ENCODE results near the gene LIPE. TPM values are rescaled to one million over a fixed set of nuclear protein-coding genes. Genes with fewer than 3 reads are reported as not detected.
A peak's percentile ranks its signal among the peaks of the same experiment; 100 is the strongest.
"Not testable (repeated sequence)": the region's sequence is repeated elsewhere in the genome, so short reads cannot be mapped to it uniquely, and the experiment has no call there.

LIPE gene
- total RNA-seq, 1 experiment from 2014 or later, result 7.9 TPM

DNA sequence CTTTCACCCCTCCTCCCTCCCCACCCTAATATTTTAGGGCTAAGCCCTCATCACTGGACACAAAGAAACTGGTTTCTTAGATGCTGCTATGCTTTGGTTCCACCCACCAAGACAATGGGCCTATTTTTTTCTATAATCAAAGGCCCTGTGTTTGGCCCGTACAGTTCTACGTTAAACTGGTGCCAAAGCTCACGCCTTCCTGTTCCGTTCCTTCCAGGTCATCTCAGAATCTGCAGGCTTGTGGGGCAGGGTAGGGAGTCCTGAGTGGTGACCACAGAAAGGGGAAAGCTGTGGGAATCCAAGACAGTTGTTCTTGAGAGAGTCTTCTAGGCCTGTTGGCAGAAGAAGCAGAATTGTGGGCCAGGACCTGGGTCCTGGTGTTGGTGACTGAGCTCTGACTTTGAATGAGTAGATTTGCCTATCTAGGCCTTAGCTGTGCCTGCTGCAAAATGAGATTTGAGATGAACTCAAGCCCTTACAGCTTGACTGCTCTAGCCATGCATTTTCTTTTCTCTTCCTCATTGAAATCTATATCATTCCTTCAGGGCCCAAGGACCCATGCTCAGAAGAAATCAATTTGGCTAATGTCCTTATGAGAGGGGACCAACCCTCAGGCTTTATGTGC, 34.6 kb upstream of the LIPE start:
- H3K9me3 ChIP-seq (replicated peaks), result no peaks in the 10 kb centered on the region
- no peaks in the 10 kb centered on the region for H3K36me3 ChIP-seq
- H3K4me1 ChIP-seq (replicated peaks), result no peaks in the 10 kb centered on the region
- H3K4me3 ChIP-seq, result no peak overlapping the region
- no peaks in the 10 kb centered on the region for H3K27me3 ChIP-seq (replicated peaks)
- no peak for DNase-seq (ENCODE audit: low read depth in 1 of 2, low spot score in 2 of 2)
- H3K27ac ChIP-seq, result no peak overlapping the region

DNA sequence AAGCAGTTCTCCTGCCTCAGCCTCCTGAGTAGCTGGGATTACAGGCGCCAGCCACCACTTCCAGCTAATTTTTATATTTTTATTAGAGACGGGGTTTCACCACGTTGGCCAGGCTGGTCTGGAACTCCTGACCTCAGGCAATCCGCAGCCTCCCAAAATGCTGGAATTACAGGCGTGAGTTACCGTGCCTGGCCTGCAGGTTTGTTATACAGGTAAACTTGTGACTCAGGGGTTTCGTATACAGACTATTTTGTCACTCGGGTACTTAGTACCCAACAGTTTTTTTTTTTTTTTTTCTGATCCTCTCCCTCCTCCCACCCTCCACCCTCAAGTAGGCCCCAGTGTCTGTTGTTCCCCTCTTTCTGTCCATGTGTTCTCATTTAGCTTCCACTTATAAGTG, 34.0 kb upstream of the LIPE start:
- not testable (repeated sequence) for H3K27ac ChIP-seq; H3K4me3 ChIP-seq; DNase-seq (ENCODE audit: low read depth in 1 of 2, low spot score in 2 of 2); H3K27me3 ChIP-seq (replicated peaks); H3K9me3 ChIP-seq (replicated peaks); H3K4me1 ChIP-seq (replicated peaks); H3K36me3 ChIP-seq

- H3K9me3 ChIP-seq (replicated peaks), result no peaks in the 10 kb centered on the region
- no peak for DNase-seq (ENCODE audit: low read depth in 1 of 2, low spot score in 2 of 2)
- H3K27me3 ChIP-seq (replicated peaks), result peaks cover under 1% of the 10 kb centered on the region; the same call in 1 of the 2 replicates
- no peak overlapping the region for H3K27ac ChIP-seq
- H3K4me3 ChIP-seq, result no peak overlapping the region
- H3K4me1 ChIP-seq (replicated peaks), result no peaks in the 10 kb centered on the region
- no peaks in the 10 kb centered on the region for H3K36me3 ChIP-seq
These were observed 32.7 kb upstream of the LIPE start for GRCh38 chr19:42459926-42460325.

DNA sequence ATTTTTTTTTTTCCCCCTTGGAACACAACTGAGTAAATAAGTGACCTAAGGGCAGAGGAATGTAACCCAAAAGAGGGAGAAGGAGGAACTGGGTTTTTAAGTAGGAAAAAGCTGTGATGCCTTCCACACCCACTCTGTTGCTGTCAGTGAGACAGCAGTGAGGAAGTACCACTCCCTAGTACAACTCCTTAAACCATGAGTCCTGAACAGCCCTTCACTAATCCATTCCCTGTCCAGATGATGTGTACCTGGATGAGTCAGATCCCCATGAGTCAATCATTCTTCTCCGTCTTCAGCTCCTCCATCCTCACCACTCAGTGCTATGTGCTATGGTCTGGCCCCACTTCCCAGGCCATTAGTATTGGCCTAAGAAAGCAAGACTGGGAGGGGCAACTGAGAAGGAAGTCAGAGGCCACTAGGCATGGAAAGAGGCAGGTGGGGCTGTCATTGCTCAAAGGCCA, 28.5 kb upstream of the LIPE start:
- H3K36me3 ChIP-seq, result no peaks in the 10 kb centered on the region
- H3K4me3 ChIP-seq, result no peak overlapping the region
- H3K27ac ChIP-seq, result no peak overlapping the region
- H3K27me3 ChIP-seq (replicated peaks), result peaks cover 14% of the 10 kb centered on the region
- H3K4me1 ChIP-seq (replicated peaks), result no peaks in the 10 kb centered on the region
- no peaks in the 10 kb centered on the region for H3K9me3 ChIP-seq (replicated peaks)
- no peak for DNase-seq (ENCODE audit: low read depth in 1 of 2, low spot score in 2 of 2)

DNA sequence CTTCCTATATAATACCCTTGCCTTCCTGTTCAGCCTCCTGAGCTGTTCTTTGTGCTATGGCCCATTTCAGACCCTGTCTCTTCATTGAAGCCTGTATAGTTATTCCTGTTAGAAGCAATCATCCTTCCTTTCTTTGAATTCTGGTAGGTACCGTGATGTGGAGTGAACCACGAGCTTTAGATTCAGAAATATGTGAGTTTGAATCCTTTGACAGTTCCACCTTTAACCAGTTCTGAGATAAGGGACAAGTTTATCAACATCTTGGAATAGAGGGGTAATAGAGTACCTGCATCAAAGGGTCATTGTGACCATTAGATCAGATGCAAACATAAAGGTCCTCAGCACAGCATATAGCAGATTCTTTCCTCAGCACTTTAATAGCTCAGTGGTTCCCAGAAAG, 27.9 kb upstream of the LIPE start:
- DNase-seq (ENCODE audit: low read depth in 1 of 2, low spot score in 2 of 2), result no peak
- no peaks in the 10 kb centered on the region for H3K9me3 ChIP-seq (replicated peaks)
- H3K4me1 ChIP-seq (replicated peaks), result no peaks in the 10 kb centered on the region
- peaks cover 14% of the 10 kb centered on the region for H3K27me3 ChIP-seq (replicated peaks)
- no peak overlapping the region for H3K4me3 ChIP-seq
- no peaks in the 10 kb centered on the region for H3K36me3 ChIP-seq
- H3K27ac ChIP-seq, result no peak overlapping the region

GRCh38 chr19:42452590-42452989, 25.4 kb upstream of the LIPE start:
- Histone ChIP-seq H3K27me3 (replicated peaks) (peaks cover 14% of the 10 kb centered on the region), H3K27ac (no peak overlapping the region), H3K4me1 (replicated peaks) (no peaks in the 10 kb centered on the region), H3K9me3 (replicated peaks) (no peaks in the 10 kb centered on the region), H3K4me3 (no peak overlapping the region), H3K36me3 (no peaks in the 10 kb centered on the region)
- DNase-seq (ENCODE audit: low read depth in 1 of 2, low spot score in 2 of 2), result no peak

- Histone ChIP-seq H3K9me3 (replicated peaks) (no peaks in the 10 kb centered on the region), H3K27me3 (replicated peaks) (peaks cover 16% of the 10 kb centered on the region), H3K4me1 (replicated peaks) (no peaks in the 10 kb centered on the region), H3K36me3 (no peaks in the 10 kb centered on the region), H3K27ac (no peak overlapping the region), H3K4me3 (no peak overlapping the region)
- DNase-seq (ENCODE audit: low read depth in 1 of 2, low spot score in 2 of 2), result peak; percentile 55 to 65
These were observed 23.2 kb upstream of the LIPE start for GRCh38 chr19:42450314-42450934.

GRCh38 chr19:42448306-42448705, 21.1 kb upstream of the LIPE start:
- H3K27ac ChIP-seq; H3K36me3 ChIP-seq; H3K9me3 ChIP-seq (replicated peaks); H3K4me3 ChIP-seq; H3K4me1 ChIP-seq (replicated peaks); DNase-seq (ENCODE audit: low read depth in 1 of 2, low spot score in 2 of 2); H3K27me3 ChIP-seq (replicated peaks): not testable (repeated sequence)

DNA sequence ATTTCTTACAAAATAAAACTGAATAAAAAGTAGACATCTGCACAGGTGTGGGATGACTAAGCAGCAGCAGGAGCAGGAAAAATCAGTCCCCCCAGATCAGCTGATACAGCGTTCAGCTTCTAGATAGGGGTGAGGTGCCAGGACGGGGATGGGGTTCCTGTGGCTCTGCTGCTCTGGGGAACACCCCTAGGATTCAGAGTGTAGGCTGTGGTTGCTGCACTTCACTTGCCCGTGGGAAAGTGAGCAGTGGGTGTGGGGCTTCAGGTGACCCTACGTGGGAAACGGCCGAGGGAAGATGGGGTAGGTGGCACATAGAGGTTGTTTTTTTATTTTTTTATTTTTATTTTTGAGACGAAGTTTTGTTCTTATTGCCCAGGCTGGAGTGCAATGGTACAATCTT, 18.8 kb upstream of the LIPE start:
- Histone ChIP-seq H3K27me3 (replicated peaks) (0 out of 2 replicates have a peak, but pooled peaks cover 3% of the 10 kb centered on the region), H3K4me3 (no peak overlapping the region), H3K4me1 (replicated peaks) (no peaks in the 10 kb centered on the region), H3K9me3 (replicated peaks) (no peaks in the 10 kb centered on the region), H3K36me3 (no peaks in the 10 kb centered on the region), H3K27ac (no peak overlapping the region)
- DNase-seq (ENCODE audit: low read depth in 1 of 2, low spot score in 2 of 2), result no peak

GRCh38 chr19:42443944-42444398, 16.8 kb upstream of the LIPE start:
- H3K36me3 ChIP-seq, result no peaks in the 10 kb centered on the region
- H3K4me1 ChIP-seq (replicated peaks), result no peaks in the 10 kb centered on the region
- H3K27me3 ChIP-seq (replicated peaks), result 0 out of 2 replicates have a peak, but pooled peaks cover 3% of the 10 kb centered on the region
- DNase-seq (ENCODE audit: low read depth in 1 of 2, low spot score in 2 of 2), result no peak
- no peak overlapping the region for H3K27ac ChIP-seq
- H3K4me3 ChIP-seq, result no peak overlapping the region
- H3K9me3 ChIP-seq (replicated peaks), result no peaks in the 10 kb centered on the region

DNA sequence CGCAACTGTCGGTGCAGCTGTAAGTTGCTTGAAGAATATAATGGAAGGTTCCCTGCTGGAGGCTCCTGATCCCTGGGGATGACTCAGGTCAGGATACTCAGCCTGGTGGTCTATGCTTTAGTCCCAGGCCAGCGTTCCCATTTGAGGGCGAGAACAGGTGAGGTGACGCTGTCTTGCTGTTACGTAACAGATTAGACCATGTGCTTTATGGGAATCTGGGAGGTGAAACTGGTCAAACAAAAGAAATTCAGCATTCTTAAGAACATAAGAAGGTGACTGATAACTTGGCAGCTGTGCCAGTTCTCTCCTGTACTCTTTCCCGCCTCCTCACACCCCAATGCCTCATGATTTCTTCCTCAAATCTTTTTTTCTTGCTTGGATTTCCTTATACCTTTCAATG, 15.6 kb upstream of the LIPE start, which contains the start of gene CXCL17:
Gene CXCL17, minus strand, starts transcription at position 114 of the 400 bp plus-strand sequence. CDS start 114 bp downstream, outside the sequence.
- Histone ChIP-seq H3K4me3 (no peak within 1 kb of the TSS), H3K9me3 (replicated peaks) (no peaks in the 10 kb centered on the region), H3K36me3 (no peaks in the 10 kb centered on the region), H3K27me3 (replicated peaks) (0 out of 2 replicates have a peak, but pooled peaks cover 3% of the 10 kb centered on the region), H3K27ac (no peak within 1 kb of the TSS), H3K4me1 (replicated peaks) (no peaks in the 10 kb centered on the region)
- DNase-seq (ENCODE audit: low read depth in 1 of 2, low spot score in 2 of 2), result no peak

GRCh38 chr19:42441049-42441445, 13.9 kb upstream of the LIPE start:
- H3K4me1 ChIP-seq (replicated peaks), result no peaks in the 10 kb centered on the region
- no peaks in the 10 kb centered on the region for H3K9me3 ChIP-seq (replicated peaks)
- H3K27ac ChIP-seq, result no peak overlapping the region
- H3K27me3 ChIP-seq (replicated peaks), result no peaks in the 10 kb centered on the region
- no peaks in the 10 kb centered on the region for H3K36me3 ChIP-seq
- DNase-seq (ENCODE audit: low read depth in 1 of 2, low spot score in 2 of 2), result no peak
- H3K4me3 ChIP-seq, result no peak overlapping the region

- Histone ChIP-seq H3K27me3 (replicated peaks) (no peaks in the 10 kb centered on the region), H3K9me3 (replicated peaks) (no peaks in the 10 kb centered on the region), H3K27ac (no peak overlapping the region), H3K4me1 (replicated peaks) (no peaks in the 10 kb centered on the region), H3K4me3 (no peak overlapping the region), H3K36me3 (no peaks in the 10 kb centered on the region)
- peak; percentile 31 to 74 for DNase-seq (ENCODE audit: low read depth in 1 of 2, low spot score in 2 of 2)
These were observed 13.3 kb upstream of the LIPE start for GRCh38 chr19:42440357-42441048.

DNA sequence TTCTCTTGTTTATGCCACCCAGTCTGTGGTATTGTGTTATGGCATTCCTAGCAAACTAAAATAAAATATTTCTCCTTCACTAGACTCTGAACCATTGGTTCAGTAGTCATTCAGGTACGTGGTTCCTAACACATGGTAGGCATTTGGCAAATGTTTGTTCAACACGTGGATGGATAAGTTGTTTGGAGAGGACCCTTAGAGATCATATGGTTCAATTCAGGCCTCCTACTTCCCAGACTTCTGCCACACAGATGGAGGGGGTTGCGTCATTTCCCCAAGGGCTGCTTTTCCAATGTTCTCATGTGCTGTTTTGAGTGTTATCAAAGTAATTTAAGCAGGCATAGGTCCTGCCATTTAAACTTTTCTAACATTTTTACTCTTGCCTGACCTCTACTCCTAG, 8.8 kb upstream of the LIPE start:
- Histone ChIP-seq H3K4me1 (replicated peaks) (no peaks in the 10 kb centered on the region), H3K27me3 (replicated peaks) (no peaks in the 10 kb centered on the region)
- no peak for DNase-seq (ENCODE audit: low read depth in 1 of 2, low spot score in 2 of 2)

More for the DNA sequence above, 8.8 kb upstream of the LIPE start:
- no peaks in the 10 kb centered on the region for H3K9me3 ChIP-seq (replicated peaks)
- H3K4me3 ChIP-seq, result no peak overlapping the region
- no peaks in the 10 kb centered on the region for H3K36me3 ChIP-seq
- no peak overlapping the region for H3K27ac ChIP-seq

Measured in SJSA1 (cell line).